K562 (cell line): ENCODE results near the gene ABHD16B. TPM values are rescaled to one million over a fixed set of nuclear protein-coding genes. Genes with fewer than 3 reads are reported as not detected.

Experiments used
- CBX3 ChIP-seq, 2 experiments: IDR thresholded peaks; 1 replicate in 1 of 2; 2 replicates in 1 of 2; pipeline ENCODE4 v1.6.1; 2012; ENCODE audit warnings: inconsistent platforms in 2 of 2, low read length in 2 of 2, borderline replicate concordance in 1 of 2, control low read depth in 1 of 2
- CCNT2 ChIP-seq: IDR thresholded peaks from 2 replicates; pipeline ENCODE4 v1.6.1; 2011; ENCODE audit warnings: borderline replicate concordance, low read depth, mild to moderate bottlenecking, moderate library complexity, mixed read lengths, low read length; ENCODE audit not compliant: insufficient read length; ENCODE audit errors: extremely low read depth
- IFI16 ChIP-seq: fragments of 250-450 bp; sonication (Bioruptor Pico); IDR thresholded peaks from 2 replicates; pipeline ENCODE4 v2.1.2; 2022; ENCODE audit warnings: mild to moderate bottlenecking, inconsistent platforms
- MTA2 ChIP-seq: fragments of 450-650 bp; IDR thresholded peaks from 2 replicates; pipeline ENCODE4 v1.6.1; 2016; ENCODE audit warnings: low read depth
- NELFE ChIP-seq: IDR thresholded peaks from 2 replicates; pipeline ENCODE4 v1.6.1; 2011; ENCODE audit warnings: mild to moderate bottlenecking; ENCODE audit not compliant: insufficient read depth, insufficient read length
- NFATC3 ChIP-seq: fragments of 450-650 bp; IDR thresholded peaks from 2 replicates; pipeline ENCODE4 v1.6.1; 2017; ENCODE audit warnings: mild to moderate bottlenecking
- TAF1 ChIP-seq: IDR thresholded peaks from 2 replicates; pipeline ENCODE4 v1.6.1; 2011; ENCODE audit warnings: mild to moderate bottlenecking, low read length, moderate library complexity; ENCODE audit not compliant: insufficient read depth, control insufficient read depth, severe bottlenecking; ENCODE audit errors: extremely low read depth
- TFAP4 ChIP-seq: sonication (generic); formaldehyde crosslinking; IDR thresholded peaks from 2 replicates; pipeline ENCODE4 v1.8.0; 2022; ENCODE audit warnings: missing genetic modification reagents, mild to moderate bottlenecking, moderate library complexity, borderline replicate concordance
- ZBTB40 ChIP-seq, 2 experiments: fragments of 450-650 bp in 1 of 2; sonication (generic) in 1 of 2; formaldehyde crosslinking in 1 of 2; IDR thresholded peaks; 2 replicates each; pipeline versions ENCODE4 v1.7.1 to v1.9.0; 2016 to 2022; ENCODE audit warnings: inconsistent platforms in 1 of 2, mild to moderate bottlenecking in 1 of 2, missing genetic modification reagents in 1 of 2
- ZNF143 ChIP-seq: sonication (generic); formaldehyde crosslinking; IDR thresholded peaks from 2 replicates; pipeline ENCODE4 v1.9.0; 2022; ENCODE audit warnings: mild to moderate bottlenecking, missing genetic modification reagents
- ZNF146 ChIP-seq: IDR thresholded peaks from one replicate; pipeline ENCODE4 v1.6.1; 2018; ENCODE audit warnings: missing compliant biosample characterization; ENCODE audit not compliant: unreplicated experiment
- ZNF316 ChIP-seq: fragments of 450-650 bp; IDR thresholded peaks from 2 replicates; pipeline ENCODE4 v1.6.1; 2016
- ZNF609 ChIP-seq: sonication (generic); formaldehyde crosslinking; IDR thresholded peaks from 2 replicates; pipeline ENCODE4 v1.8.1; 2023; ENCODE audit warnings: missing genetic modification reagents, mild to moderate bottlenecking, borderline replicate concordance
- ZSCAN29 ChIP-seq: fragments of 450-650 bp; IDR thresholded peaks from 2 replicates; pipeline ENCODE4 v1.6.1; 2017
- polyA plus RNA-seq, 8 experiments: library from polyadenylated mRNA; depleted of rRNA in 4 of 8; stranded (reverse) in 5 of 8; unstranded in 3 of 8; fragments of >200 nt; fragmentation: Nextera tagmentation in 2 of 8; fragmentation: Illumina TruSeq in 1 of 8; extraction: Ambion mirVana in 2 of 8; extraction: Trizol in 1 of 8; gene quantifications; 2 replicates each; pipeline versions ENCODE4 v1.2.1 to v1.2.3, GENCODE V29; 2011 to 2014; ENCODE audit warnings: inconsistent platforms in 1 of 8, missing spikeins in 1 of 8
- total RNA-seq, 7 experiments: library from RNA; depleted of rRNA in 6 of 7; stranded (reverse); fragments of >200 nt in 6 of 7; fragmentation: Illumina TruSeq in 2 of 7; extraction: Trizol in 2 of 7; gene quantifications; 2 replicates each; pipeline versions ENCODE4 v1.2.1 to v1.2.3, GENCODE V29; 2011 to 2021; ENCODE audit warnings: low replicate concordance in 1 of 7

ABHD16B gene
- total and polyA plus RNA-seq, 9 of the 15 experiments (the other 6 are each of a cell fraction or from before 2014, with no cell fraction given) = not detected

GRCh38 chr20:63846888-63847236 lies 14.4 kb upstream of the ABHD16B start (continued):
- TF ChIP-seq ZBTB40 (IDR thresholded peaks at IDR 0.05) (peak; percentile 64; the same call in 1 of the 2 replicates), ZBTB40 (CRISPR knock-in tag; IDR thresholded peaks at IDR 0.05) (no peak), NELFE (no peak), IFI16 (CRISPR knock-in tag) (no peak), ZNF143 (CRISPR knock-in tag) (no peak), ZSCAN29 (peak; percentile 60; the same call in 1 of the 2 replicates), TAF1 (no peak), ZNF146 (no peak), CCNT2 (no peak), ZNF316 (peak; percentile 26; the same call in 1 of the 2 replicates), CBX3 (IDR thresholded peaks at IDR 0.05; ENCODE audit: borderline replicate concordance in 1 of 2, low read length in 2 of 2) (no peak), NFATC3 (no peak), MTA2 (peak; percentile 52), ZNF609 (no peak), TFAP4 (CRISPR knock-in tag) (no peak)
